Nucleus accumbens (tissue), 56 donors: ENCODE measurements around the gene HNRNPLL.

Experiments
- DNase-seq, 56 donors: peaks; one replicate each; lab custom pipeline; 2025; lab: John Stamatoyannopoulos, UW

HNRNPLL gene

GRCh38 chr2:38534746-38535403 lies 67.9 kb downstream of the HNRNPLL start:
- DNase-seq, result peak in 1 of 56 donors; percentile 14

GRCh38 chr2:38533757-38534545 lies 68.8 kb downstream of the HNRNPLL start:
- DNase-seq, result no peak

- DNase-seq, result peak in 3 of 56 donors; percentile 4 to 13 (median 7)
Measured at GRCh38 chr2:38533180-38533579, 69.5 kb downstream of the HNRNPLL start.

- DNase-seq, result no peak
Measured at GRCh38 chr2:38532366-38532765, 70.4 kb downstream of the HNRNPLL start.

- DNase-seq, result no peak
Measured at GRCh38 chr2:38529208-38529607, 73.5 kb downstream of the HNRNPLL start.

GRCh38 chr2:38528534-38528933 lies 74.2 kb downstream of the HNRNPLL start:
- no peak for DNase-seq

GRCh38 chr2:38528008-38528442 lies 74.7 kb downstream of the HNRNPLL start:
- DNase-seq, result peak in 36 of 56 donors; percentile 4 to 62 (median 30)

- DNase-seq, result no peak
Measured at GRCh38 chr2:38527338-38528007, 75.3 kb downstream of the HNRNPLL start.

GRCh38 chr2:38526195-38526594 lies 76.5 kb downstream of the HNRNPLL start:
- no peak for DNase-seq

- DNase-seq, result no peak
Measured at GRCh38 chr2:38524580-38524979, 78.1 kb downstream of the HNRNPLL start.

- DNase-seq, result no peak
Measured at GRCh38 chr2:38523728-38524437, 78.8 kb downstream of the HNRNPLL start.

- DNase-seq, result no peak
Measured at GRCh38 chr2:38522754-38523349, 79.9 kb downstream of the HNRNPLL start.

- no peak for DNase-seq
Measured at GRCh38 chr2:38521835-38522234, 80.9 kb downstream of the HNRNPLL start.

GRCh38 chr2:38517284-38517683 lies 85.4 kb downstream of the HNRNPLL start:
- no peak for DNase-seq

GRCh38 chr2:38516526-38516925 lies 86.2 kb downstream of the HNRNPLL start:
- no peak for DNase-seq

GRCh38 chr2:38516122-38516521 lies 86.6 kb downstream of the HNRNPLL start:
- no peak for DNase-seq

GRCh38 chr2:38515155-38516074 lies 87.3 kb downstream of the HNRNPLL start:
- DNase-seq, result peak in 2 of 56 donors; percentile 6 to 10

GRCh38 chr2:38514603-38515154 lies 88.0 kb downstream of the HNRNPLL start:
- no peak for DNase-seq

GRCh38 chr2:38512211-38512610 lies 90.5 kb downstream of the HNRNPLL start:
- DNase-seq, result no peak
